GM21515 (cell line): ENCODE measurements around the gene STEAP3.
A peak's percentile ranks its signal among the peaks of the same experiment; 100 is the strongest.

Experiments
- ATAC-seq: cut with Tn5 transposase; IDR thresholded peaks from one replicate; pipeline ENCODE4 v1.9.1; 2021; ENCODE audit not compliant: unreplicated experiment

The STEAP3 gene

GRCh38 chr2:119223521-119224390 lies at the start of gene STEAP3:
TSS of gene STEAP3 (plus strand) at chr2:119223834. CDS start at chr2:119231013, 7,179 bp downstream.
- ATAC-seq, result peak; percentile 82

GRCh38 chr2:119174216-119174992 lies 49.2 kb upstream of the STEAP3 start:
- ATAC-seq, result no peak

- ATAC-seq, result no peak
These were observed 48.7 kb upstream of the STEAP3 start for GRCh38 chr2:119174993-119175347.

GRCh38 chr2:119175517-119175916 lies 48.1 kb upstream of the STEAP3 start:
- ATAC-seq, result no peak

- no peak for ATAC-seq
These were observed 46.3 kb upstream of the STEAP3 start for GRCh38 chr2:119177171-119177837.

GRCh38 chr2:119177838-119178190 lies 45.8 kb upstream of the STEAP3 start:
- ATAC-seq, result no peak

- ATAC-seq, result no peak
These were observed 44.9 kb upstream of the STEAP3 start for GRCh38 chr2:119178776-119179175.

- no peak for ATAC-seq
These were observed 44.4 kb upstream of the STEAP3 start for GRCh38 chr2:119179202-119179601.

- ATAC-seq, result no peak
These were observed 43.6 kb upstream of the STEAP3 start for GRCh38 chr2:119179991-119180390.

- no peak for ATAC-seq
These were observed 42.7 kb upstream of the STEAP3 start for GRCh38 chr2:119180892-119181291.

GRCh38 chr2:119181391-119181790 lies 42.2 kb upstream of the STEAP3 start:
- no peak for ATAC-seq

- no peak for ATAC-seq
These were observed 41.7 kb upstream of the STEAP3 start for GRCh38 chr2:119181791-119182445.

- ATAC-seq, result no peak
These were observed 39.1 kb upstream of the STEAP3 start for GRCh38 chr2:119184512-119184911.

- ATAC-seq, result no peak
These were observed 33.1 kb upstream of the STEAP3 start for GRCh38 chr2:119190321-119191111.

- no peak for ATAC-seq
These were observed 30.7 kb upstream of the STEAP3 start for GRCh38 chr2:119192893-119193292.

- no peak for ATAC-seq
These were observed 28.6 kb upstream of the STEAP3 start for GRCh38 chr2:119195001-119195400.

- no peak for ATAC-seq
These were observed 27.7 kb upstream of the STEAP3 start for GRCh38 chr2:119195887-119196286.

- no peak for ATAC-seq
These were observed 27.1 kb upstream of the STEAP3 start for GRCh38 chr2:119196301-119197125.

GRCh38 chr2:119197126-119197405 lies 26.6 kb upstream of the STEAP3 start:
- ATAC-seq, result no peak
